ENCODE measurements around the gene ACTG1.

ACTG1 gene

DNA sequence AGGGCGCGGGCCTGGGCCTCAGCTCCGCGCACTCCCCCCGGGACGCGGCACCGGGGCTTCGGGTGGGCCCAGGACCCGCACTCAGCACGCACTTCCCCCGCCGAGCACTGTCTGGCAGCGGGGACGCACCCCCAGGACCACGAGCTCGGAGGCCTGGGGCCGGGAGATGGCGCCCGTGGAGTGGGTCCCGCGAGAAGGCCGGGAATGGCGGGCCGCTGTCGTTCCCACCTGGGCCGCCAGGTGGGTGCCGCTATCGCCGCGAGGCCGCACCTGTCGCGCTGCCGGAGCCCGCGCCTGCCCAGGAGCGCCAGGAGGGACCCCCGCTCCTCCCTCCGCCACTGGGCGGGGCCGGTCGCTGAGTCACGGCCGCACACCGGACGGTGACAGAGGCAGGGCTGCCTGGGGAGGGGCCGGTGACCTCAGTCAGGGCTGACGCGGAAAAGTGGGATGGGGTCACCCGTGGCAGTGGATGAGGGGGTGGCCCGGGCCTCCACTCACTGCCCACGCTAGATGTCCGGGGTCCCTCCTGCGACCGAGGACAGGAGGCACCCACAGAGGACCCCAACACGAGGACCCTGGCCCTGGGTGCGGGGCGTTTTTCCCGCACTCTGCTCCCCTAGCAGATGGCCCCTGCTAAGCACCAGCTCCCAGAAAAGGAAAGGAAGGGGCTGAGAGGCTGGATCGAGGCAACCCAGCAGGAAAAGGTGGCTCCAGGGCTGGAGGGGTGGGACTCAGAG lies 6.9 kb upstream of the ACTG1 start:
- H4K20me1 ChIP-seq = peaks cover 59% of the 10 kb centered on the region
- peak overlapping the region; percentile 65 for H3K4me3 ChIP-seq
- H3K9me3 ChIP-seq = no peaks in the 10 kb centered on the region
- H3K27me3 ChIP-seq = peaks cover 27% of the 10 kb centered on the region
- no peak for TF ChIP-seq Cebpa-rat (IDR thresholded peaks at IDR 0.05)
- peaks cover 80% of the 10 kb centered on the region for H3K4me1 ChIP-seq
- peak overlapping the region; percentile 64 for H3K9ac ChIP-seq
- no peaks in the 10 kb centered on the region for H3K36me3 ChIP-seq
- peak overlapping the region; percentile 57 for H3K27ac ChIP-seq
- peak overlapping the region; percentile 99 for H3K4me2 ChIP-seq

- peaks cover 74% of the 10 kb centered on the region for H3K4me1 ChIP-seq
- H3K4me3 ChIP-seq = peak overlapping the region; percentile 65
- TF ChIP-seq Cebpa-rat (IDR thresholded peaks at IDR 0.05) = no peak
- peaks cover 54% of the 10 kb centered on the region for H4K20me1 ChIP-seq
- H3K4me2 ChIP-seq = peak overlapping the region; percentile 99
- H3K27ac ChIP-seq = peak overlapping the region; percentile 57
- no peaks in the 10 kb centered on the region for H3K36me3 ChIP-seq
- peaks cover 27% of the 10 kb centered on the region for H3K27me3 ChIP-seq
- peak overlapping the region; percentile 64 for H3K9ac ChIP-seq
- H3K9me3 ChIP-seq = no peaks in the 10 kb centered on the region
These were observed 6.2 kb upstream of the ACTG1 start for GRCh38 chr17:81518785-81519283.

GRCh38 chr17:81518113-81518784 lies 5.7 kb upstream of the ACTG1 start:
- Histone ChIP-seq H3K9ac (peak overlapping the region; percentile 64; the same call in 1 of the 2 replicates), H3K4me1 (peaks cover 68% of the 10 kb centered on the region)

DNA sequence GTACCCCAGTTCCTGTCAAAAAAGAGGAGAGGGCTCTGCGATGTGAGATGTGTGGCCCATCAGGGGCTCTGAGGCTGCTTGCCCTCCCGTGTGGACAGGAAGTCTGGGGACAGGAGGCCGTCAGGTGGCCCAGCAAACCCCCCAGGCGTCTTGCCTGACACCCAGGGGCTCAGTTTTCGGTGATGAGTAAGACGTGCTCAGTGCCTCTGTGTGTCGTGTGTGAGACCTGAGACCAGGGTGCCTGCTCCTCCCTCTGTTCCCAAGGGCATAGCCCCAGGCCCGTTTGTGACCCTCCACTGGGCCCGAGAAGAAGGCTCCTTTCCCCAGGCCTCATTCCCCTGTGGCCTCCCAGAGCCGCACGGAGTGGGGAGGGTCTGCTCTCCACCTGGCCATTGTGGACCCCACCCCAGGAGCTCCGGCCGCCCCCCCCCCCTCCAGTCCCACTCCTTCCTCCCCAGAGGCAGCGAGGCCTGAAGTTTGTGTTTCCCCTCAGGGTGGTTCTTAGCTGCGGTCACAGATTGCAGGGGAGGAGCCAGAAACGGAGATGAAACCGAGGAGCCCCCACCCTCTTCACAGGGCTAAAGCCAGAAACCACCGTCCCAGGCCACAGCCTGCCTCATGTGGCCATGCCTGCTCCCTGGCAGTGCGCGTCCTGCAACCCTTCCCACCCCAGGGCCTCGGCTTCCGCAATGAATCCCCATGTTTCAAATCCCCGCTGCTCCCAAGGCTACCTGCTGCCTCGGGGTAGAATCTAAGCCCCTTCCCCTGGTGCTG lies 4.9 kb upstream of the ACTG1 start:
- Histone ChIP-seq H3K36me3 (no peaks in the 10 kb centered on the region), H4K20me1 (peaks cover 43% of the 10 kb centered on the region)

More at GRCh38 chr17:81518113-81518784, 5.7 kb upstream of the ACTG1 start:
- peaks cover 48% of the 10 kb centered on the region for H4K20me1 ChIP-seq
- peaks cover 27% of the 10 kb centered on the region for H3K27me3 ChIP-seq
- H3K4me2 ChIP-seq = peak overlapping the region; percentile 99
- TF ChIP-seq Cebpa-rat (IDR thresholded peaks at IDR 0.05) = no peak
- H3K27ac ChIP-seq = peak overlapping the region; percentile 57; the same call in 1 of the 2 replicates
- H3K4me3 ChIP-seq = peak overlapping the region; percentile 65
- no peaks in the 10 kb centered on the region for H3K36me3 ChIP-seq
- no peaks in the 10 kb centered on the region for H3K9me3 ChIP-seq

DNA sequence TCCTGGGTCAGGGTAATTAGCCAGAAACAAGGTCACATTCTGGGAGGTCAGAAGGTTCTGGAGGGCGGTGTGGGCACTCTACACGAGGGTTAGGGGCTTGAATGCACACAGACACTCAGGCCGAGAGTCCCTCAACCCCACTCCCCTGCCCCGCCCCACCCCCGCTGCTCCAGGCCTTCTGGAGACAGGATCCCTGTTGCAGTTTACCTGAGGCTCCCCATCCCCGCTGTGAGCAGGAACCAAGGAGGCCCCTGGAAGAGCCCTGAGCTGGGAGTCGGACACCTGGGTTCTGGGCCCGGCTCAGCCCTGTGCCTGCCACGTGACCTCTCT lies 4.4 kb upstream of the ACTG1 start:
- H3K27me3 ChIP-seq = peaks cover 27% of the 10 kb centered on the region
- no peak for TF ChIP-seq Cebpa-rat (IDR thresholded peaks at IDR 0.05)
- H3K4me3 ChIP-seq = peak overlapping the region; percentile 97
- peak overlapping the region; percentile 96 for H3K9ac ChIP-seq
- no peaks in the 10 kb centered on the region for H3K9me3 ChIP-seq
- peak overlapping the region; percentile 98 for H3K27ac ChIP-seq
- peaks cover 55% of the 10 kb centered on the region for H3K4me1 ChIP-seq
- H3K36me3 ChIP-seq = peaks cover 2% of the 10 kb centered on the region
- peaks cover 46% of the 10 kb centered on the region for H4K20me1 ChIP-seq
- H3K4me2 ChIP-seq = peak overlapping the region; percentile 99

More for the DNA sequence above, 4.9 kb upstream of the ACTG1 start:
- Histone ChIP-seq H3K4me1 (peaks cover 61% of the 10 kb centered on the region), H3K27ac (peak overlapping the region; percentile 98), H3K9ac (peak overlapping the region; percentile 67), H3K9me3 (no peaks in the 10 kb centered on the region), H3K4me3 (peak overlapping the region; percentile 65), H3K27me3 (peaks cover 27% of the 10 kb centered on the region), H3K4me2 (peak overlapping the region; percentile 99)
- no peak for TF ChIP-seq Cebpa-rat (IDR thresholded peaks at IDR 0.05)

GRCh38 chr17:81516439-81516838 lies 3.8 kb upstream of the ACTG1 start:
- no peak for TF ChIP-seq Cebpa-rat (IDR thresholded peaks at IDR 0.05)
- peaks cover 25% of the 10 kb centered on the region for H3K27me3 ChIP-seq
- peaks cover 8% of the 10 kb centered on the region for H3K36me3 ChIP-seq
- H3K9ac ChIP-seq = peak overlapping the region; percentile 96
- H3K4me3 ChIP-seq = peak overlapping the region; percentile 97
- H3K4me2 ChIP-seq = peak overlapping the region; percentile 99
- H3K9me3 ChIP-seq = peaks cover 4% of the 10 kb centered on the region; the same call in 1 of the 2 replicates
- H3K27ac ChIP-seq = peak overlapping the region; percentile 98
- peaks cover 53% of the 10 kb centered on the region for H3K4me1 ChIP-seq
- peaks cover 52% of the 10 kb centered on the region for H4K20me1 ChIP-seq

DNA sequence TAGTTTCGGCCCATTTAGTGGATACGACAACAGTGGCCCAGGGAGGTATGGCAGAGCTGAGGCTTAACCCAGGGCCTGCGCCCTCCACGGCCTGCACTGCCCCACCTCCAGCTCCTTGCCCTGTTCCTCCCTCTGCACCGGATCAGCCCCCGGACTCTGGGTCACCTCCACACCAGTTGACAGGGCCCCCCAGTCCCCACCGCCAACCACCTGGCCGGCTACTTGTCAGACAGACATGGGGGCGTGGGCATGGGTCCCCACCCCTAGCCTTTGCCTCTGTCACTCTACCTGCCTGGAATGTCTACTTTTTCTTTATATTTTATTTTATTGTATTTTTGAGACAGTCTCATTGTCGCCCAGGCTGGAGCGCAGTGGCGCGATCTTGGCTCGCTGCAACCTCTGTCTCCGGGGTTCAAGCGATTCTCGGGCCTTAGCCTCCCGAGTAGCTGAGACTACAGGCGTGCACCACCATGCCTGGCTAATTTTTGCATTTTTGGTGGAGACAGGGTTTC lies 3.0 kb upstream of the ACTG1 start:
- Histone ChIP-seq H3K4me1 (peaks cover 52% of the 10 kb centered on the region), H3K4me2 (peak overlapping the region; percentile 99), H3K4me3 (peak overlapping the region; percentile 97), H3K36me3 (peaks cover 16% of the 10 kb centered on the region), H4K20me1 (peaks cover 60% of the 10 kb centered on the region), H3K27me3 (peaks cover 21% of the 10 kb centered on the region), H3K27ac (peak overlapping the region; percentile 98), H3K9me3 (peaks cover 9% of the 10 kb centered on the region; the same call in 1 of the 2 replicates), H3K9ac (peak overlapping the region; percentile 96)
- TF ChIP-seq Cebpa-rat (IDR thresholded peaks at IDR 0.05) = no peak

GRCh38 chr17:81514739-81515529 lies 2.3 kb upstream of the ACTG1 start:
- H3K4me3 ChIP-seq = peak overlapping the region; percentile 97
- peaks cover 46% of the 10 kb centered on the region for H3K4me1 ChIP-seq
- peaks cover 23% of the 10 kb centered on the region for H3K36me3 ChIP-seq
- H3K27me3 ChIP-seq = peaks cover 15% of the 10 kb centered on the region
- H3K27ac ChIP-seq = peak overlapping the region; percentile 98
- peak overlapping the region; percentile 99 for H3K4me2 ChIP-seq
- H3K9ac ChIP-seq = peak overlapping the region; percentile 96
- no peak for TF ChIP-seq Cebpa-rat (IDR thresholded peaks at IDR 0.05)
- H3K9me3 ChIP-seq = peaks cover 9% of the 10 kb centered on the region; the same call in 1 of the 2 replicates
- peaks cover 61% of the 10 kb centered on the region for H4K20me1 ChIP-seq

DNA sequence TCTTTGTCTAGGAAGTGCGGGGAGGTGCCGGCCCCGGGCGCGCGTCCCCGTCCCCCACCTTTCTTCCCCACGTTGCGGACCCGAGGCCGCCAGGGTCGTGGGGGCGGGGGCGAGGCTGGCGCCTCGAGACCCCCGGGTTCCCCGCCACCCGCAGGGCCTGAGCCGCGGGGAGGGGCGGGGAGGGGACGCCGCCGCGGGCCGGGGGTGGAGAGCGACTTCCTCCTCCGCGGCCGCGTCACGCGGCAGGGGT lies 1.8 kb upstream of the ACTG1 start:
- H4K20me1 ChIP-seq = peaks cover 61% of the 10 kb centered on the region
- H3K9ac ChIP-seq = peak overlapping the region; percentile 96
- peak overlapping the region; percentile 99 for H3K4me2 ChIP-seq
- H3K27ac ChIP-seq = peak overlapping the region; percentile 98
- H3K4me1 ChIP-seq = peaks cover 46% of the 10 kb centered on the region
- peak overlapping the region; percentile 97 for H3K4me3 ChIP-seq
- peaks cover 9% of the 10 kb centered on the region; the same call in 1 of the 2 replicates for H3K9me3 ChIP-seq
- TF ChIP-seq Cebpa-rat (IDR thresholded peaks at IDR 0.05) = no peak
- H3K27me3 ChIP-seq = peaks cover 10% of the 10 kb centered on the region
- peaks cover 28% of the 10 kb centered on the region for H3K36me3 ChIP-seq

Data from BLaER1 (cell line).